Thyroid gland (tissue), 4 donors: ENCODE measurements around the gene C1QC.

Experiments used
- POLR2A ChIP-seq, 2 donors: fragments of 450-650 bp; IDR thresholded peaks; one replicate each; pipeline ENCODE4 v1.6.1; 2017; ENCODE audit warnings: antibody characterized with exemption in 2 of 2, mild to moderate bottlenecking in 2 of 2, moderate library complexity in 1 of 2
- TF ChIP-seq, protein P1 (sequence below), 6 experiments: fragments of 200-600 bp in 3 of 6; fragments of 450-650 bp in 3 of 6; sonication (generic) in 3 of 6; IDR thresholded peaks; one replicate each; pipeline ENCODE4 v1.5.1; 2016 to 2019; ENCODE audit warnings: antibody characterized with exemption in 6 of 6, mild to moderate bottlenecking in 2 of 6, inconsistent platforms in 1 of 6, moderate library complexity in 1 of 6

DNA sequence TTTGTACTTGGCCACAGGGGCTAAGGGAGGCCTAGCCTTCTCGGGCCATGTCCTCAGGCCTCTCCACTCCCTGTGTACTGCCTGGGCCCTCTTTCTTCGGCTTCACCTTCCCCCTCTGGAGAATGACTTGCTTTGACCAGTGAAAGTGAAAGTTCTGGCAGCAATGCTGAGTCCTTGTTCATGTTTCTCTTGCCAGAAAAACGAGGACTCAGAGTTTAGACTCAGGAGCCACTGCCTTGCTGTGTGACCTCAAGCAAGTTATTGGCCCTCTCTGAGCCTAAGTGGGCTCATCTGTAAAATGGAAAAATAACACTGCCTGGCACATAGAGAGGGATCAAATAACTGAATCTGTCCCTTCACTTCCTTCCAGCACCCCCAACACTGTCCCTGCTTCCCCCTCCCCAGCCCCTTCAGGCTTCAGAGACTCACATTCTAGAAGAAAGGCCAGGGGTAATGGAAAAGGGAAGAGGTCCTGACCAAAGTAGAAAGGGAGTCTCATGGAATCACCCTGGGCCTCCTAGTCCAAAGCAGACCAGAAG is 5.5 kb upstream of the C1QC start:
- TF ChIP-seq, protein P1, sequence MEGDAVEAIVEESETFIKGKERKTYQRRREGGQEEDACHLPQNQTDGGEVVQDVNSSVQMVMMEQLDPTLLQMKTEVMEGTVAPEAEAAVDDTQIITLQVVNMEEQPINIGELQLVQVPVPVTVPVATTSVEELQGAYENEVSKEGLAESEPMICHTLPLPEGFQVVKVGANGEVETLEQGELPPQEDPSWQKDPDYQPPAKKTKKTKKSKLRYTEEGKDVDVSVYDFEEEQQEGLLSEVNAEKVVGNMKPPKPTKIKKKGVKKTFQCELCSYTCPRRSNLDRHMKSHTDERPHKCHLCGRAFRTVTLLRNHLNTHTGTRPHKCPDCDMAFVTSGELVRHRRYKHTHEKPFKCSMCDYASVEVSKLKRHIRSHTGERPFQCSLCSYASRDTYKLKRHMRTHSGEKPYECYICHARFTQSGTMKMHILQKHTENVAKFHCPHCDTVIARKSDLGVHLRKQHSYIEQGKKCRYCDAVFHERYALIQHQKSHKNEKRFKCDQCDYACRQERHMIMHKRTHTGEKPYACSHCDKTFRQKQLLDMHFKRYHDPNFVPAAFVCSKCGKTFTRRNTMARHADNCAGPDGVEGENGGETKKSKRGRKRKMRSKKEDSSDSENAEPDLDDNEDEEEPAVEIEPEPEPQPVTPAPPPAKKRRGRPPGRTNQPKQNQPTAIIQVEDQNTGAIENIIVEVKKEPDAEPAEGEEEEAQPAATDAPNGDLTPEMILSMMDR (IDR thresholded peaks at IDR 0.05), result no peak
- TF ChIP-seq POLR2A (IDR thresholded peaks at IDR 0.05), result no peak
